ENCODE data around the gene WDR17. TPM values are rescaled to one million over a fixed set of nuclear protein-coding genes. Genes with fewer than 3 reads are reported as not detected.

WDR17 gene
- total RNA-seq, 4 donors from 2014 or later: 0.19 to 0.72 (median 0.53) TPM

DNA sequence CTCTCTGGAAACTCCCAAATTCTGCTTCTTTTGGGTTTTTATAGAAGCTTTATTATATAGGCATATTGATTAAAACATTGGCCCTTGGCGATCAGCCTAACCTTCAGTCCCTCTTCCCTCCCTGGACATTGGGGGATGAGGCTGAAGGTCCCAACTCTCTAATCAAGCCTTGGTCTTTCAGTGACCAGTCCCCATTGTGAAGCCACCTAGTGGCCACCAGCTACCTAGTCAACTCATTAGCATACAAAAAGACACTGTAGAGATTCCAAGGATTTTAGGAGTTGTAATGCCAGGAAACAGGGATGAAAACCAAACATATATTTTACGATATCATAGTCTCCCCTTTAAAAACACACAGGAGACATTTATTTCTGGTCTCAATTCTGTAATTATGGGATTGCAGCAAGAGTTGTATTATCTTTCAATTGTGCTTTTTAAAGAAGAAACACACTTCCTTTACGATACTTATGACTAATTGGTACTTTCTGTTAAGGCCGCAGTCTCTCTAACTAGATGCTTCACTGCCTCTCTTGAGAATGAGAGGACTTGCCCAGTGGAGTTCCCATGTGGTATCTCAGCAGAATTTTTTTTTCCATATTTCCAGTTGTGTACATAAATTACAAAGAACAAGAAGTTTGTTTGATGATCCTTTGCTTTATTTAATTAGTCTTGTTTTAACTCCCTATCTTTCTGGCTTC is 58.2 kb downstream of the WDR17 start:
- TF ChIP-seq, protein P1, sequence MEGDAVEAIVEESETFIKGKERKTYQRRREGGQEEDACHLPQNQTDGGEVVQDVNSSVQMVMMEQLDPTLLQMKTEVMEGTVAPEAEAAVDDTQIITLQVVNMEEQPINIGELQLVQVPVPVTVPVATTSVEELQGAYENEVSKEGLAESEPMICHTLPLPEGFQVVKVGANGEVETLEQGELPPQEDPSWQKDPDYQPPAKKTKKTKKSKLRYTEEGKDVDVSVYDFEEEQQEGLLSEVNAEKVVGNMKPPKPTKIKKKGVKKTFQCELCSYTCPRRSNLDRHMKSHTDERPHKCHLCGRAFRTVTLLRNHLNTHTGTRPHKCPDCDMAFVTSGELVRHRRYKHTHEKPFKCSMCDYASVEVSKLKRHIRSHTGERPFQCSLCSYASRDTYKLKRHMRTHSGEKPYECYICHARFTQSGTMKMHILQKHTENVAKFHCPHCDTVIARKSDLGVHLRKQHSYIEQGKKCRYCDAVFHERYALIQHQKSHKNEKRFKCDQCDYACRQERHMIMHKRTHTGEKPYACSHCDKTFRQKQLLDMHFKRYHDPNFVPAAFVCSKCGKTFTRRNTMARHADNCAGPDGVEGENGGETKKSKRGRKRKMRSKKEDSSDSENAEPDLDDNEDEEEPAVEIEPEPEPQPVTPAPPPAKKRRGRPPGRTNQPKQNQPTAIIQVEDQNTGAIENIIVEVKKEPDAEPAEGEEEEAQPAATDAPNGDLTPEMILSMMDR (IDR thresholded peaks at IDR 0.05): peak in 1 of 2 donors; percentile 14
- TF ChIP-seq POLR2AphosphoS5 (IDR thresholded peaks at IDR 0.05): no peak
- no peaks in the 10 kb centered on the region for H3K4me1 ChIP-seq
- no peaks in the 10 kb centered on the region for H3K9me3 ChIP-seq
- no peaks in the 10 kb centered on the region for H3K36me3 ChIP-seq
- H3K27ac ChIP-seq: no peak overlapping the region
- H3K4me3 ChIP-seq: no peak overlapping the region
- no peaks in the 10 kb centered on the region for H3K27me3 ChIP-seq
- no peak for DNase-seq (ENCODE audit: low spot score in 2 of 2)
- WGBS: 73% methylated on average over 4 of the region's 4 CpGs

DNA sequence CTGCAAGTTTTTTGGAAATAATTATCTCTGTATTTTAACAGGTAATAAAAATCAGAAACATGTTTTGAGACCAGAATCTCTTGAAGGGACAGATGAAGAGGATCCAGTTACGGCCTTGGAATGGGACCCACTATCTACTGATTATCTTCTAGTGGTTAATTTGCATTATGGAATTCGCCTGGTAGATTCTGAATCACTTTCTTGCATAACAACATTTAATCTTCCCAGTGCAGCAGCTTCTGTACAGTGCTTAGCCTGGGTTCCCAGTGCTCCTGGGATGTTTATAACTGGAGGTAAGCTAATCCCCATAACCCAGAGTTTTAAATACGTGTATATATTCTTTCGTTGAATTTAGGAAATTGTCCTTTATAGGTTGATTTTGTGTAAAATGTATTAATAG is 59.4 kb downstream of the WDR17 start:
- H3K27me3 ChIP-seq: no peaks in the 10 kb centered on the region
- 94% methylated on average over 4 of the region's 4 CpGs for WGBS
- H3K4me1 ChIP-seq: no peaks in the 10 kb centered on the region
- TF ChIP-seq POLR2A (IDR thresholded peaks at IDR 0.05): no peak
- TF ChIP-seq, protein P1 (IDR thresholded peaks at IDR 0.05): no peak
- no peak for TF ChIP-seq EP300 (IDR thresholded peaks at IDR 0.05)
- no peak for TF ChIP-seq POLR2AphosphoS5 (IDR thresholded peaks at IDR 0.05)
- H3K9me3 ChIP-seq: no peaks in the 10 kb centered on the region
- no peaks in the 10 kb centered on the region for H3K36me3 ChIP-seq
- H3K4me3 ChIP-seq: no peak overlapping the region
- DNase-seq (ENCODE audit: low spot score in 2 of 2): no peak
- no peak overlapping the region for H3K27ac ChIP-seq

DNA sequence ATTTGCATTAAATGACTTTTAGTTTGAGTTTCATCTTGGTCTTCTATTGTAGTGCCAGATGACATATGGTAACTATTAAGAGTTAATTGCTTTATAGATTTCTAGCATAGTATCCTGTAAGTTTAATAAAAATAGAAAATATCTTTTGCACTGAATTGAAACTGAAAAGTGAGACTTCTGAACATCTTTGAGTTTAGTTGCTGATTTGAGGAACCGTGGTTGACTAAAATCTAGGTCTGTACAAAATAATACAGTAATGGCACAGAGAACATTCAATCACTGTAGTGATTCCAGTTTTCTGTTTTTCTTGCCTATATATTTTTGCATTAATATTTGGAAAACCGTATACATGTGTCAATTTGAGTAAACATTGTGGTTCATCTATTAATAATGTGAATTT is 69.0 kb downstream of the WDR17 start:
- Histone ChIP-seq H3K4me1 (no peaks in the 10 kb centered on the region), H3K9me3 (no peaks in the 10 kb centered on the region), H3K36me3 (no peaks in the 10 kb centered on the region), H3K27ac (no peak overlapping the region), H3K27me3 (no peaks in the 10 kb centered on the region), H3K4me3 (no peak overlapping the region)
- TF ChIP-seq POLR2AphosphoS5 (IDR thresholded peaks at IDR 0.05) (no peak), EP300 (IDR thresholded peaks at IDR 0.05) (no peak), POLR2A (IDR thresholded peaks at IDR 0.05) (no peak)
- TF ChIP-seq, protein P1 (IDR thresholded peaks at IDR 0.05): no peak
- DNase-seq (ENCODE audit: low spot score in 2 of 2): no peak
- WGBS: 70% methylated on average over 2 of the region's 2 CpGs

DNA sequence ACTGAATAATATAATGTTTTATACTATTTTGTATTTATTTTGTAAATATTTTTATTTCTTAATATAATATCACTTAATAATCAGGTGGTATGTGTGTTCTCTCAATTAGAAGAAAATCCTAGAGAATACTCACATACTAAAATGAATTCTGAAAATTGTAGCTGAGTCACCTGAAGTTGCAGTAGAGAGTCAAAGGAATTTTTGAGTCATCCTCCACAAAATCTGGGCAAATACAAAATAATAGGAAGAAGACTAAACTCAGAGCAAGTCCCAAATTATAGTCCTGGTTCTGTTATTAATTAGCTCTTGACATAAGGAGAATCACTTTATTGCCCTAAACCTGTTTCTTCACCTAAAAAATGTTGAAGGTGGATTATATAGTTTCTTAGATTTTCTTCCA is 72.0 kb downstream of the WDR17 start:
- Histone ChIP-seq H3K27me3 (no peaks in the 10 kb centered on the region), H3K9me3 (no peaks in the 10 kb centered on the region), H3K4me3 (no peak overlapping the region), H3K36me3 (no peaks in the 10 kb centered on the region), H3K27ac (no peak overlapping the region), H3K4me1 (no peaks in the 10 kb centered on the region)
- DNase-seq (ENCODE audit: low spot score in 2 of 2): no peak
- TF ChIP-seq, protein P1 (IDR thresholded peaks at IDR 0.05): no peak
- TF ChIP-seq POLR2A (IDR thresholded peaks at IDR 0.05) (no peak), POLR2AphosphoS5 (IDR thresholded peaks at IDR 0.05) (no peak), EP300 (IDR thresholded peaks at IDR 0.05) (no peak)

DNA sequence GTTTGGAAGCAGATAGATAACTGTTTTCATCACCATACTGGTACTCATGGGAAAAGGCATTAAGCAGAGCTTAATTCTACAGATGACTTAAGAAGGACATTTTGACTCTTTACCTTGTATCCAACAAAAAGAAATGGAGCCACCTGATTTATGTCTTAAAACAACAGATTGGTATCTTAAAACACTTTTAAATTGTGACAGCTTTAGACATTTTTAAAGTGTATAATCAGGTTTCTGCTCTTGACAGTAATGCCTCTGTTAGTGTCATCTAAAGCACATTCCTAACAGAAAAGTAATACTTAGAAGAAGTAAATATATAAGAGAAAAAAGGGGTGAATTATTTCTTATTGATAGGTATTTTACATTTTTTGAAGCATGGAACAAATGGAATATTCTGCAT is 73.9 kb downstream of the WDR17 start:
- TF ChIP-seq, protein P1 (IDR thresholded peaks at IDR 0.05): no peak
- TF ChIP-seq POLR2A (IDR thresholded peaks at IDR 0.05) (no peak), POLR2AphosphoS5 (IDR thresholded peaks at IDR 0.05) (no peak), EP300 (IDR thresholded peaks at IDR 0.05) (no peak)
- H3K27ac ChIP-seq: no peak overlapping the region
- H3K4me1 ChIP-seq: no peaks in the 10 kb centered on the region
- H3K36me3 ChIP-seq: no peaks in the 10 kb centered on the region
- H3K4me3 ChIP-seq: no peak overlapping the region
- H3K9me3 ChIP-seq: no peaks in the 10 kb centered on the region
- DNase-seq (ENCODE audit: low spot score in 2 of 2): no peak
- no peaks in the 10 kb centered on the region for H3K27me3 ChIP-seq
